ENCODE results near the gene POLR1G.
"Not testable (repeated sequence)": the region's sequence is repeated elsewhere in the genome, so short reads cannot be mapped to it uniquely, and the experiment has no call there.

POLR1G gene

DNA sequence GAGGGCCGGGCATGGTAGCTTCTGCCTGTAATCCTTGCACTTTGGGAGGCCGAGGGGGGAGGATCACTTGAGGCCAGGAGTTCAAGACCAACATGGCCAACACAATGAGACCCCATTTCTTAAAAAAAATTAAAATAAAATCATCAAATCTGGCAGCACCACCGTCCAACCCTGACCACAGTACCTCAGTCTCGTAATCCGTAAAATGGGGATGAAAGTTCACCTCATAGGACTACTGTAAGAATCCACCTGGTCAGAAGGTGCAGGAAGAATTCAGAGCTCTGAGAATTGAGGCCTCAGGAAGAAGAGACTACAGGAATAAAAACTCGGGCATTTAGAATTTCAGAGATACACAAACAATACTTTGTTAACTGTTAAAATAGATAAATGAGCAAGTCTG is 4.6 kb upstream of the POLR1G start:
- Histone ChIP-seq H3K36me3 (ENCODE audit: control insufficient read depth, insufficient read depth, low read length) (no peaks in the 10 kb centered on the region), H3K4me3 (ENCODE audit: low read depth, low read length) (peak overlapping the region; percentile 44; the same call in 1 of the 2 replicates), H3K9me3 (ENCODE audit: control insufficient read depth, insufficient read depth, low read length) (no peaks in the 10 kb centered on the region), H3K27me3 (ENCODE audit: control insufficient read depth, insufficient read depth, low read length) (peaks cover 11% of the 10 kb centered on the region), H3K27ac (ENCODE audit: low read depth, low read length) (peak overlapping the region; percentile 17), H3K9ac (ENCODE audit: low read depth, low read length) (no peak overlapping the region), H3K4me1 (ENCODE audit: control insufficient read depth, insufficient read depth, low read length) (peaks cover 22% of the 10 kb centered on the region)

DNA sequence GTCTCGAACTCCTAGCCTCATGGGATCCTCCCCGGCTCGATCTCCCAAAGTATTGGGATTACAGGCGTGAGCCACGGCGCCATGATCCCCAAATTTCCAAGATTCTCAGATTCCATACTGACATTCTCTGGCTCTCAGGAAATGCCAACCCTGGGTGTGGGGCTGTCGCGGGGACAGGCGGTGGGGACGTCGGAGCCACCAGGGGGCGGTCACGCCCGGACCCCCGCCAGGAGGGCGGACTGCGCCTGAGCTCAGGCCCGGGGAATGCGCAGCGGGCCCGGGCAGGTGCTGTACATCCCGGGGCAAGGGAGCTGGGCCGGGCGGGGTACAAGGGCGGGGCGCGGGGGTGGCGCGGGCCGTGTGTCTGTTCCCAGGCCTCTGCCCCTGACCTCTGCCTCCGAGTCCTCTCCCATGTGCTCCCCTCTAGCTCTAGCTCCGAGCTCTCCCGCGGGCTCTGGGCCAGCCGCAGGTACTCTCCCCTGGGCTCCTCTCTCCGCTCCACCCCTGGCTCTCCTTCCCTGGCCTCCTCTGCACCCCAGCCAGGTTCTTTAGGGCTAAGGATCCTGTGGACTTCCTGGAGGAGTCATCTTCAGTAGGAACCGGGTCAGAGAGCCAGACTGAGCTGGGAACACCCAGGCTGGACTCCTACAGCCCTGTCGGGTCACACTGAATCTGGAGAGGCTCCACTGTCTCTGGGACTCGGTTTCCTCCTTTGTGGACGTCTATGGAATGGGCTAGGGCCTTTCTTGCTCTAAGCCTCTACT is 4.0 kb upstream of the POLR1G start:
- Histone ChIP-seq H3K4me3 (ENCODE audit: low read depth, low read length) (peak overlapping the region; percentile 44), H3K9ac (ENCODE audit: low read depth, low read length) (no peak overlapping the region), H3K4me1 (ENCODE audit: control insufficient read depth, insufficient read depth, low read length) (peaks cover 25% of the 10 kb centered on the region)

DNA sequence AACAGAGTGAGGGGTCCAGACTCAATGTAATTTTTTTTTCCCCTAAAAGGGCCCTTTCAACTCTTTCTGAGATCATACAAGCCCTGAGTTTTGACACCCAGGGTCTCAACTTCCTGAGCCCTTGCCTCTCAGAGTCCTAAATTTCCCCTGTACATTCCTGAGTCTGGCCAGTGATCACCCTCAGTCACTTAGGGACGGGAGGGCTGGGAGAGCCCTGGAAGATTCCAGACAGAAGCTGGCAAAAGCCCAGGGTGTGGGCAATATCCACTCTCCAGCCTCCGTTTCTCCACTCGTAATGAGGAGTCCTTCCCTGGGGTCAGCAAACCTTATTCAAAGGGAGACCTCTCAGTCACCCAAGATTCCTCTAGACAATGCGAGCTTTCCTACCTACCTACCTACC is 3.2 kb upstream of the POLR1G start:
- Histone ChIP-seq H3K9ac (ENCODE audit: low read depth, low read length) (no peak overlapping the region), H3K27ac (ENCODE audit: low read depth, low read length) (peak overlapping the region; percentile 22)

More for the DNA sequence above, 4.0 kb upstream of the POLR1G start:
- H3K27ac ChIP-seq (ENCODE audit: low read depth, low read length), result peak overlapping the region; percentile 17
- H3K9me3 ChIP-seq (ENCODE audit: control insufficient read depth, insufficient read depth, low read length), result no peaks in the 10 kb centered on the region
- H3K36me3 ChIP-seq (ENCODE audit: control insufficient read depth, insufficient read depth, low read length), result no peaks in the 10 kb centered on the region
- H3K27me3 ChIP-seq (ENCODE audit: control insufficient read depth, insufficient read depth, low read length), result peaks cover 6% of the 10 kb centered on the region

DNA sequence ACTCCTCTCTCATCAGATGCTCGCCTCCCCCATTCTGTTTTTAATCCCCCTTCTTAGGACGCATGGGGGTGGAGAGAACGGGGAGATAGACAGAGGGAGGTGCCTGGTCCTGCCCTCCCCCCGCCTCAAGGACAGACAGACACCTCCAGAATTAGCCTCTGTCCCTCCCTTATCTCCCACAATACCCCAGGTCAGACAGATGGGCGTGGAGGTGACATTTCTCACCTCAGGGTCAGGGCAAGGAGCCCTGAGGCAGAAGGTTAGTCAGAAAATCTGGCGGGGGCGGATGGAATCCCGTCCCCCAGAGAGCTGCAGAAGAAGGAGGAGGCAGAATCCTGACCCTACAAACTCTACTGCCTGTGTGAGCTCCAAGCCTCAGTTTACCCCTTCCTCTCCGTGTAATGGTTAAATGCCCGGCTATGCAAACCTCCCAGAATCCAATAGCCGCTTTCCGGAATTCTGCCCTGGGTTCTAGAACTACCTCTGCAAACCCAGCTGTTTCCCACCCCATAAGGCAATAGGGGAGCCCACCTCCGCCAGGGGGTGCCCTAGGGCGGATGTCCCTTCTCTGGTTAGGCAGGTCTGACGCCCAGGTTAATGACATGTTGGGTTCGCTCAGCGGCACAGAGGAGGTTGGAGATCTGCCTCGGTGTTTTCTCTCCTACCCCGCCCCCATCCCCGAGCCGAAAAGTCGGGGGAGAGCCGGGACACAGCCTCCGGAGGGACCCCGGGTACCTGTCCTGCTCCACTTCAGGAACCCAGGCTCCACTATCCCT is 2.5 kb upstream of the POLR1G start:
- Histone ChIP-seq H3K4me3 (ENCODE audit: low read depth, low read length) (peak overlapping the region; percentile 86), H3K9ac (ENCODE audit: low read depth, low read length) (no peak overlapping the region), H3K36me3 (ENCODE audit: control insufficient read depth, insufficient read depth, low read length) (peaks cover 10% of the 10 kb centered on the region), H3K9me3 (ENCODE audit: control insufficient read depth, insufficient read depth, low read length) (no peaks in the 10 kb centered on the region), H3K27ac (ENCODE audit: low read depth, low read length) (peak overlapping the region; percentile 98), H3K4me1 (ENCODE audit: control insufficient read depth, insufficient read depth, low read length) (peaks cover 22% of the 10 kb centered on the region), H3K27me3 (ENCODE audit: control insufficient read depth, insufficient read depth, low read length) (no peaks in the 10 kb centered on the region; the same call in 1 of the 2 replicates)

More for the DNA sequence above, 3.2 kb upstream of the POLR1G start:
- H3K4me1 ChIP-seq (ENCODE audit: control insufficient read depth, insufficient read depth, low read length), result peaks cover 22% of the 10 kb centered on the region
- H3K9me3 ChIP-seq (ENCODE audit: control insufficient read depth, insufficient read depth, low read length), result no peaks in the 10 kb centered on the region
- no peaks in the 10 kb centered on the region; the same call in 1 of the 2 replicates for H3K27me3 ChIP-seq (ENCODE audit: control insufficient read depth, insufficient read depth, low read length)
- peaks cover 4% of the 10 kb centered on the region; the same call in 1 of the 2 replicates for H3K36me3 ChIP-seq (ENCODE audit: control insufficient read depth, insufficient read depth, low read length)
- peak overlapping the region; percentile 86 for H3K4me3 ChIP-seq (ENCODE audit: low read depth, low read length)

DNA sequence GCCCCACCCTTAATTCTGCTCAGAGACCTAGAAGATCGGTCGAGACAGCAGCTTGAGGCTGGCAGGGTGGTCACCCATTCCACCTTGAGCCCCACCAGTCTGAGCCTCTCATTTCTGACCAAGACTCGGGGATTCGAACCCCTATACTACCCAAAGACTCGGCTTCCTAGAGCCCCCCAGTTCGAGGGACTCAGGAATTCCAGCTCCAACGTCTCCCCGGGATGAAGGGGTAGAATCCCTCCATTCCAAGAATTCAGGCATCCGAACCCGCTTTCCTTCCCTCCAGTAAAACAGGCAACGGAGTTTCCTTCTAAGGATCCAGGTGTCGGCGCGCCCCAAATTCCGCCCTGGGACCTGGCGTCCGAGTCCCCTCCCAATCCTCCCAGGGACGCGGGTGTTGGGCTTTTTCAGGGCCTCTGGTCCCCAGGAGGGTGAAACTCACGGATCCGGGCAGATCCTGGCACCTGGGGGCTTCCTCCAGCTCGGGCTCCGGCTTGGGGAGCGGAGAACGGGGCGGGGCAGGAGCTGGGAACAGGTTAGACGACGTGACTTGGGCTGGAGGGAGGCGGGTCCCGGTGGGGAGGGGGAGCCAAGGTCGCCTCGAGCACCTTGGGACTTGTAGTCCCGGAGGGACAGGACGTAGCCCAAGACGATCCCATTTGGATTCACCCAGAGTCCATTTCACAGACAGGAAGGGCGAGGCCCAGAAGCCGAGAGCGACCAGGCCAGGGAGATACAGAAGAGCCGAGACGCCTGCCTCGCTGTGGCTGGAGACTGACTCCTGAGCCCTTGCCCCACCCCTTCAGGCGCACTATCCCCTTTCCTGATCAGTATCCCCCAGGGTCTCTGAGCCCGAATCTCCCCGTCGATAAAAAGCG is 1.6 kb upstream of the POLR1G start, which contains the start of gene PPP1R13L:
PPP1R13L (minus strand) TSS at position 513 of the 878 bp plus-strand sequence. CDS start 6,751 bp downstream, outside the sequence.
- H3K4me1 ChIP-seq (ENCODE audit: control insufficient read depth, insufficient read depth, low read length), result peaks cover 22% of the 10 kb centered on the region

DNA sequence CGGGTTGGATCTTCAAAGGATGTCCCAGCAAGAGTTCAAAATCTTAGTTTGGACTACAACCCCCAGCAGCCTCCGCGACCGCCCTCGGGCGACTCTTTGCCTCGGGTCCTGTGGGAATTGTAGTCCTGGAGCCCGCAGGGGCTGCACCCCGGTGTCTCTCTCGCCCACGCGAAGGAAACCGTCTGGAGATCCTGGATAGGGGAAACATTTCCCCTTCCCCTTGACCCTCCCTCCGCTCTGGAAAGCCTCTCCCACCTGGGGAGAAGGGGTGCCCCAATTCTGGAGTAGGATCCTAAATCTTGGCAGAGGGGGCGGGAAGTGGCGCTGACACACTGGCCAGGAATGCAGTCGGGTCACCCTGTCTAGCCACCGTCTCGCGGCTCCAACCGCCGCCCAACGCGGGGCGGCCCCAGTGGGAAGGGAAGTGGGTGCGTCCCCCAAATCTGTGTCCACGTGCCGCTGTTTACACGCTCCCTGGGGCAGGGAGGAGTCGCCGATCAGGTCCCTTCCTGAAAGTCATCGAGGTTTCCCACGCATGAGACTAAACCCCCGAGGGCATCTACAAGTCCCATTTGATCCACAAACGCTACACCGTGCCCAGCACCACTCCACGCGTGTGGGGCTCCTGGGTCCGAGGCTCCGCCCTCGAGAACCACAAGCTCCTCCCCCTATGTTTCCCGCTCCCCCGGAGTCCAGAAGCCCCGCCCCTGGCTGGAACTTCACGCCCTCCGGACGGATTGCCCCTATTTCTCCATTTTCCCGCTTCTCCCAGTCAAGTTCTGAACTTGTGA is 814 bp upstream of the POLR1G start:
- no peaks in the 10 kb centered on the region; the same call in 1 of the 2 replicates for H3K27me3 ChIP-seq (ENCODE audit: control insufficient read depth, insufficient read depth, low read length)
- H3K9ac ChIP-seq (ENCODE audit: low read depth, low read length), result peak overlapping the region; percentile 99
- peaks cover 22% of the 10 kb centered on the region for H3K4me1 ChIP-seq (ENCODE audit: control insufficient read depth, insufficient read depth, low read length)
- H3K36me3 ChIP-seq (ENCODE audit: control insufficient read depth, insufficient read depth, low read length), result peaks cover 17% of the 10 kb centered on the region
- peak overlapping the region; percentile 98 for H3K27ac ChIP-seq (ENCODE audit: low read depth, low read length)
- peak overlapping the region; percentile 86 for H3K4me3 ChIP-seq (ENCODE audit: low read depth, low read length)
- H3K9me3 ChIP-seq (ENCODE audit: control insufficient read depth, insufficient read depth, low read length), result no peaks in the 10 kb centered on the region

More for the DNA sequence above, 1.6 kb upstream of the POLR1G start, which contains the start of gene PPP1R13L:
- H3K27ac ChIP-seq (ENCODE audit: low read depth, low read length), result peak within 1 kb of the TSS; percentile 98
- no peaks in the 10 kb centered on the region for H3K9me3 ChIP-seq (ENCODE audit: control insufficient read depth, insufficient read depth, low read length)
- peak within 1 kb of the TSS; percentile 86 for H3K4me3 ChIP-seq (ENCODE audit: low read depth, low read length)
- H3K27me3 ChIP-seq (ENCODE audit: control insufficient read depth, insufficient read depth, low read length), result no peaks in the 10 kb centered on the region; the same call in 1 of the 2 replicates
- peaks cover 14% of the 10 kb centered on the region for H3K36me3 ChIP-seq (ENCODE audit: control insufficient read depth, insufficient read depth, low read length)
- peak within 1 kb of the TSS; percentile 99 for H3K9ac ChIP-seq (ENCODE audit: low read depth, low read length)

DNA sequence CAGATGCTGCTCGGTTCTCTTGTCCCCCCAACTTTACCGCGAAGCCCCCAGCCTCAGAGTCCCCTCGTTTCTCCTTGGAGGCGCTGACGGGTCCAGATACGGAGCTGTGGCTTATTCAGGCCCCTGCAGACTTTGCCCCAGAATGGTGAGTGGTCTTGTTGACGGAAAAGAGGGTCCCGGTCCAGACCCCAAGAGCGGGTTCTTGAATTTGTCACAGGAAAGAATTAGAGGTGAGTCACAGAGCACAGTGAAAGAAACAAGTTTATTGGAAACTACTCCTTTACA is 589 bp downstream of the POLR1G start:
- peak overlapping the region; percentile 86 for H3K4me3 ChIP-seq (ENCODE audit: low read depth, low read length)
- H3K4me1 ChIP-seq (ENCODE audit: control insufficient read depth, insufficient read depth, low read length), result peaks cover 19% of the 10 kb centered on the region
- H3K27ac ChIP-seq (ENCODE audit: low read depth, low read length), result no peak overlapping the region
- H3K9ac ChIP-seq (ENCODE audit: low read depth, low read length), result peak overlapping the region; percentile 99
- no peaks in the 10 kb centered on the region; the same call in 1 of the 2 replicates for H3K27me3 ChIP-seq (ENCODE audit: control insufficient read depth, insufficient read depth, low read length)
- H3K36me3 ChIP-seq (ENCODE audit: control insufficient read depth, insufficient read depth, low read length), result peaks cover 22% of the 10 kb centered on the region
- no peaks in the 10 kb centered on the region for H3K9me3 ChIP-seq (ENCODE audit: control insufficient read depth, insufficient read depth, low read length)

DNA sequence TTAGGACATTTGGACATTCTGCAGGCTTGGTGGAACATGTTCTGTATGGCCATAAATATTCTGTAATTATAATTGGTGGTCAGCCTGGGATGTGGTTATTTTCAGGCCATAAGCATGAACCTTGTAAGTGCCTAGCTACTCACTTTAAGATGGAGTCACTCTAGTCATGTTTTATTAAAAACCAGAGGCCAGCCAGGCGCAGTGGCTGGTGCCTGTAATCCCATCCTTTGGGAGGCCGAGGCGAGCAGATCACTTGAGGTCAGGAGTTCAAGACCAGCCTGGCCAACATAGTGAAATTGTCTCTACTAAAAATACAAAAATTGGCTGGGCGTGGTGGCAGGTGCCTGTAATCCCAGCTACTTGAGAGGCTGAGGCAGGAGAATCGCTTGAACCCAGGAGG is 1.1 kb downstream of the POLR1G start:
- peaks cover 22% of the 10 kb centered on the region for H3K36me3 ChIP-seq (ENCODE audit: control insufficient read depth, insufficient read depth, low read length)
- not testable (repeated sequence) for H3K27ac ChIP-seq (ENCODE audit: low read depth, low read length); H3K9ac ChIP-seq (ENCODE audit: low read depth, low read length); H3K9me3 ChIP-seq (ENCODE audit: control insufficient read depth, insufficient read depth, low read length); H3K27me3 ChIP-seq (ENCODE audit: control insufficient read depth, insufficient read depth, low read length)
- H3K4me1 ChIP-seq (ENCODE audit: control insufficient read depth, insufficient read depth, low read length), result peaks cover 17% of the 10 kb centered on the region
- peak overlapping the region; percentile 86 for H3K4me3 ChIP-seq (ENCODE audit: low read depth, low read length)

DNA sequence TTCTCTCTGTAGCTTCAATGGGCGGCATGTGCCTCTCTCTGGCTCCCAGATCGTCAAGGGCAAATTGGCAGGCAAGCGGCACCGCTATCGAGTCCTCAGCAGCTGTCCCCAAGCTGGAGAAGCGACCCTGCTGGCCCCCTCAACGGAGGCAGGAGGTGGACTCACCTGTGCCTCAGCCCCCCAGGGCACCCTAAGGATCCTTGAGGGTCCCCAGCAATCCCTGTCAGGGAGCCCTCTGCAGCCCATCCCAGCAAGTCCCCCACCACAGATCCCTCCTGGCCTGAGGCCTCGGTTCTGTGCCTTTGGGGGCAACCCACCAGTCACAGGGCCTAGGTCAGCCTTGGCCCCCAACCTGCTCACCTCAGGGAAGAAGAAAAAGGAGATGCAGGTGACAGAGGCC is 1.7 kb downstream of the POLR1G start:
- Histone ChIP-seq H3K36me3 (ENCODE audit: control insufficient read depth, insufficient read depth, low read length) (peaks cover 27% of the 10 kb centered on the region), H3K4me1 (ENCODE audit: control insufficient read depth, insufficient read depth, low read length) (peaks cover 12% of the 10 kb centered on the region), H3K9ac (ENCODE audit: low read depth, low read length) (no peak overlapping the region)

More for the DNA sequence above, 1.7 kb downstream of the POLR1G start:
- Histone ChIP-seq H3K27ac (ENCODE audit: low read depth, low read length) (no peak overlapping the region), H3K4me3 (ENCODE audit: low read depth, low read length) (no peak overlapping the region), H3K27me3 (ENCODE audit: control insufficient read depth, insufficient read depth, low read length) (no peaks in the 10 kb centered on the region; the same call in 1 of the 2 replicates), H3K9me3 (ENCODE audit: control insufficient read depth, insufficient read depth, low read length) (no peaks in the 10 kb centered on the region)

All from HUES48 (cell line).